Upper lobe of right lung (tissue), 1 donor: Measurements from ENCODE around the gene SET. TPM values are rescaled to one million over a fixed set of nuclear protein-coding genes. Genes with fewer than 3 reads are reported as not detected.

Experiments
- ATAC-seq: fragments of 200-7000 bp; cut with Tn5 transposase; one replicate; pipeline ENCODE4 v1.9.1; 2020; ENCODE audit warnings: mild to moderate bottlenecking, moderate library complexity
- DNase-seq: peaks from one replicate; pipeline ENCODE4 v3.0.0-alpha.2; 2020
- H3K27ac ChIP-seq: fragments of 200-600 bp; one replicate; pipeline ENCODE4 v1.8.0; 2022
- H3K27me3 ChIP-seq: fragments of 200-600 bp; one replicate; pipeline ENCODE4 v1.8.0; 2022; ENCODE audit warnings: mild to moderate bottlenecking
- H3K36me3 ChIP-seq: fragments of 200-600 bp; one replicate; pipeline ENCODE4 v1.8.0; 2022
- H3K4me1 ChIP-seq: fragments of 200-600 bp; one replicate; pipeline ENCODE4 v1.8.0; 2022
- H3K4me3 ChIP-seq: fragments of 200-600 bp; one replicate; pipeline ENCODE4 v1.8.0; 2022; ENCODE audit warnings: mild to moderate bottlenecking
- H3K9me3 ChIP-seq: fragments of 200-600 bp; one replicate; pipeline ENCODE4 v1.8.0; 2022
- intact Hi-C: fragments of 100-400 bp; cut with DNase I; formaldehyde crosslinking; loops from one replicate; pipeline ENCODE4 v1.11.0; 2022
- total RNA-seq: library from RNA; stranded (reverse); fragmentation: NEBNext Ultra II Directional; extraction: Animal tissue kit (Norgen Biotek cat#: 25700); gene quantifications from one replicate; pipeline ENCODE4 v1.2.1, GENCODE V29; 2021
- TF ChIP-seq, protein P1 (sequence below): fragments of 200-600 bp; IDR thresholded peaks from one replicate; pipeline ENCODE4 v1.8.0; 2022; ENCODE audit warnings: antibody characterized with exemption
- donor health status: DM: no; HTN: yes; CAD: no; lungs with severe emphysema.

SET gene
- total RNA-seq, 1 donor from 2014 or later = 227 TPM

DNA sequence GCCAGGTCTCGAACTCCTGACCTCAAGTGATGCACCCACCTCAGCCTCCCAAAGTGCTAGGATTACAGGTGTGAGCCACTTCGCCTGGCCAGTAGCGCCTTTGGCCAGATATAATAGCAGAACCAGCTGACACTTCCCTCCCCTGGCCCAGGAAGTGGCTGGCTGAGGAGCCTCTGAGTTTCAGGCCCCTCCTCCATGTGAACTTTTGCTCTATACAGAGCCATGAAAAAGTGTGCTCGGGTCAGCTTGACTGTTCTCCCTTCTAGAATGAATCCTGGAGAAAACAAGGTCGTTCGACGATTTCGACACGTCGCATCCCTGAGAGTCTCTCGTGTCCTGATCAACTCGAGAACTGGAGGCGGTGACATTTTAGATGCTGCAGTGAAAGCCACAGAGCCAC, 43.6 kb downstream of the SET start:
- H3K27ac ChIP-seq = no peak overlapping the region
- no peaks in the 10 kb centered on the region for H3K9me3 ChIP-seq
- no peaks in the 10 kb centered on the region for H3K27me3 ChIP-seq
- H3K36me3 ChIP-seq = peaks cover 19% of the 10 kb centered on the region
- DNase-seq = no peak
- no peak overlapping the region for H3K4me3 ChIP-seq
- no peak for ATAC-seq
- intact Hi-C loops = no loop called here
- H3K4me1 ChIP-seq = no peaks in the 10 kb centered on the region
- TF ChIP-seq, protein P1, sequence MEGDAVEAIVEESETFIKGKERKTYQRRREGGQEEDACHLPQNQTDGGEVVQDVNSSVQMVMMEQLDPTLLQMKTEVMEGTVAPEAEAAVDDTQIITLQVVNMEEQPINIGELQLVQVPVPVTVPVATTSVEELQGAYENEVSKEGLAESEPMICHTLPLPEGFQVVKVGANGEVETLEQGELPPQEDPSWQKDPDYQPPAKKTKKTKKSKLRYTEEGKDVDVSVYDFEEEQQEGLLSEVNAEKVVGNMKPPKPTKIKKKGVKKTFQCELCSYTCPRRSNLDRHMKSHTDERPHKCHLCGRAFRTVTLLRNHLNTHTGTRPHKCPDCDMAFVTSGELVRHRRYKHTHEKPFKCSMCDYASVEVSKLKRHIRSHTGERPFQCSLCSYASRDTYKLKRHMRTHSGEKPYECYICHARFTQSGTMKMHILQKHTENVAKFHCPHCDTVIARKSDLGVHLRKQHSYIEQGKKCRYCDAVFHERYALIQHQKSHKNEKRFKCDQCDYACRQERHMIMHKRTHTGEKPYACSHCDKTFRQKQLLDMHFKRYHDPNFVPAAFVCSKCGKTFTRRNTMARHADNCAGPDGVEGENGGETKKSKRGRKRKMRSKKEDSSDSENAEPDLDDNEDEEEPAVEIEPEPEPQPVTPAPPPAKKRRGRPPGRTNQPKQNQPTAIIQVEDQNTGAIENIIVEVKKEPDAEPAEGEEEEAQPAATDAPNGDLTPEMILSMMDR = no peak

DNA sequence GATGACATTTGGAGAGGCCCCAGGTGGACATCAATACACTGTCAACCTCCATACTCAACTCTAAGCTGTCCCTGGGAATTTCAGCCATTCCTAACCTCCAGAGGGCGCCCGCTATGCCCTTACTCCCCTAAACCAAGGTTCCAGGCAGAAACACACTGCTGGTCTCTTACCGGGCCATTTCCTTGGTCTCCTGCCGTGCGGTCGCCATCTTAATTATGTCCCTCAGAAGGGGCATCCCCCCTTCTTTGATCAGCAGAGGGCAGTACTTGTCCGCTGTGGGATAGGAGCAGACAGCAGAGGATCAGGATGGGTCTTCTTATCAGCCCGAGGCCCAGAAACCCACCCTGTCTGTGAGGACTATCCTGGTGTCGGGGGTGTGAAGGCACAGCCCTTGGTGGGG, 44.2 kb downstream of the SET start:
- ATAC-seq (peak; percentile 92), DNase-seq (peak; percentile 78)
- Histone ChIP-seq H3K27me3 (no peaks in the 10 kb centered on the region), H3K36me3 (peaks cover 19% of the 10 kb centered on the region), H3K9me3 (no peaks in the 10 kb centered on the region), H3K27ac (no peak overlapping the region), H3K4me3 (no peak overlapping the region), H3K4me1 (no peaks in the 10 kb centered on the region)
- TF ChIP-seq, protein P1 = peak; percentile 56
- intact Hi-C loops = no loop called here

DNA sequence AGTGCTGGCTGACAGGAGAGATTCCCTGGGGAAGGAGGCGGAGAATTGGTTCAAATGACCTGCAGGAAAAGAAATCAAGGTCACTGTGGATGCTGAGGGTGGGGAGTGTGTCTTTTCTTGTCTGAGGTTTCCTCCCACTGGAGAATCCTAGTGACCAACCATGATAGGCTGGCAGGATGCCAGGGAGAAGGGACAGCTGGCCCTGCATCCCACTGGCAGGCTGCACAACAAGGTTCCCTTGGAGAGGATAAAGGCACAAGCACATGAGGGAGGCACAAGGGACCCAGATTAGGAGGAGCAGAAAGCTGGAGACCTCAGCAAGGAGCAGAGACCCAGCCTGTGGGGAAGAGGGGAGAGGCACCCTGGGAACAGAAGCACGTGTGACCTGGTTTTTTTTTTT, 46.4 kb downstream of the SET start:
- peaks cover 39% of the 10 kb centered on the region for H3K36me3 ChIP-seq
- H3K4me1 ChIP-seq = no peaks in the 10 kb centered on the region
- H3K9me3 ChIP-seq = no peaks in the 10 kb centered on the region
- no peak overlapping the region for H3K27ac ChIP-seq
- no peak overlapping the region for H3K4me3 ChIP-seq
- ATAC-seq = no peak
- TF ChIP-seq, protein P1 = no peak
- H3K27me3 ChIP-seq = no peaks in the 10 kb centered on the region
- DNase-seq = no peak
- intact Hi-C loops = no loop called here

DNA sequence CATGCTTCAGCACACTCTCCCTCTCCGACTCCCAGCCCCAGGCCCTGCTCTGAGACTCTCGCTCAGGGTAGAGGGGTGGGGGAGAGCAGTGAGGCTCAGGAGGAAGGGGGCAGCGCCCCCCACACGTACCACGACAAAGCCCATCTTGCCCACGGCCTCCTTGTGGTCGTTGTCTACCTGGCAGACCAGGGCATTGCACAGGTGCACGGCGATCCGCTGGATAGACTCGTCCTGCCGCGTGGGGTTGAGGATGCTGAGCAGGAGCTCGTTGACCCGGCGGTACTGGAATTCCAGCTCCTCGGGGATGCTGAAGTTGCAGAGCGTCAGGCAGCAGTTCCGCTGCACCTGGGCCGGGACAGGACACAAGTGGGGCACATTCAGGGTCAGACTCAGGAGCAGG, 53.4 kb downstream of the SET start:
- TF ChIP-seq, protein P1 = no peak
- intact Hi-C loops = no loop called here
- Histone ChIP-seq H3K4me1 (no peaks in the 10 kb centered on the region), H3K27ac (no peak overlapping the region), H3K36me3 (peaks cover 49% of the 10 kb centered on the region), H3K9me3 (no peaks in the 10 kb centered on the region), H3K4me3 (no peak overlapping the region), H3K27me3 (no peaks in the 10 kb centered on the region)
- peak; percentile 39 for ATAC-seq
- DNase-seq = no peak

DNA sequence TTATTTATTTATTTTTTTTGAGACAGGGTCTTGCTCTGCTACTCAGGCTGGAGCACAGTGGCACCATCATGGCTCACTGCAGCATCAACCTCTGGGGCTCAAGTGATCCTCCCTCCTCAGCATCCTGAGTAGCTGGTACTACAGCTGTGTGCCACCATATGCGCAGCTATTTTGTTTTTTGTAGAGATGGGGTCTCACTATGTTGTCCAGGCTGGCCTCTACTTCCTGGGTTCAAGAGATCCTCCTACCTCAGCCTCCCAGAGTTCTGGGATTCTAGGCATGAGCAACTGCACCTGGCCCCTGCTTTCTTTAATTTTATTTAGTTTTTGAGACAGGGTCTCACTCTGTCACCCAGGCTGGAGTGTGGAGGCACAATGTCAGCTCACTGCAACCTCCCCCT, 54.4 kb downstream of the SET start:
- intact Hi-C loops = no loop called here
- Histone ChIP-seq H3K4me3 (no peak overlapping the region), H3K4me1 (no peaks in the 10 kb centered on the region), H3K9me3 (no peaks in the 10 kb centered on the region), H3K27me3 (no peaks in the 10 kb centered on the region), H3K36me3 (peaks cover 50% of the 10 kb centered on the region), H3K27ac (no peak overlapping the region)
- ATAC-seq (no peak), DNase-seq (no peak)
- TF ChIP-seq, protein P1 = no peak

Other genes starting within 250 kb of the SET start
- 17.3 TPM for gene ODF2, start 233.2 kb upstream of the SET start, total RNA-seq
- gene GLE1, start 184.5 kb upstream of the SET start, total RNA-seq = 21.8 TPM
- 358 TPM for gene SPTAN1, start 136.6 kb upstream of the SET start, total RNA-seq
- 37.3 TPM for gene DYNC2I2, start 32.4 kb upstream of the SET start, total RNA-seq
- 13.4 TPM for gene PKN3, start 13.3 kb downstream of the SET start, total RNA-seq
- gene ZDHHC12, start 34.9 kb downstream of the SET start, total RNA-seq = 28.2 TPM
- 32.0 TPM for gene ZER1, start 82.7 kb downstream of the SET start, total RNA-seq
- 27.1 TPM for gene TBC1D13, start 98.0 kb downstream of the SET start, total RNA-seq
- 18.6 TPM for gene ENDOG, start 129.3 kb downstream of the SET start, total RNA-seq
- gene SPOUT1, start 140.6 kb downstream of the SET start, total RNA-seq = 45.8 TPM
- 6.6 TPM for gene KYAT1, start 192.7 kb downstream of the SET start, total RNA-seq
- 68.1 TPM for gene LRRC8A, start 192.9 kb downstream of the SET start, total RNA-seq
- 46.5 TPM for gene PHYHD1, start 231.8 kb downstream of the SET start, total RNA-seq